Right lobe of liver (tissue), 6 donors: ENCODE measurements around the gene COX7B. TPM values are rescaled to one million over a fixed set of nuclear protein-coding genes. Genes with fewer than 3 reads are reported as not detected.
"Not testable (repeated sequence)": the region's sequence is repeated elsewhere in the genome, so short reads cannot be mapped to it uniquely, and the experiment has no call there.

Source experiments
- ATAC-seq, 4 donors: fragments of 200-7000 bp; cut with Tn5 transposase; one replicate each; pipeline ENCODE4 v1.9.1; 2020; ENCODE audit warnings: mild to moderate bottlenecking in 4 of 4, moderate library complexity in 4 of 4
- DNase-seq, 3 donors: peaks; one replicate each; pipeline ENCODE4 v3.0.0-alpha.2; 2020
- H3K27ac ChIP-seq, 3 donors: fragments of 200-600 bp; one replicate each; pipeline ENCODE4 v1.8.0; 2022
- H3K27me3 ChIP-seq, 2 donors: fragments of 200-600 bp; one replicate each; pipeline ENCODE4 v1.8.0; 2022
- H3K36me3 ChIP-seq, 4 donors: fragments of 200-600 bp; sonication (generic) in 1 of 4; one replicate each; pipeline versions ENCODE4 v1.5.1 to v1.8.0; 2017 to 2022; ENCODE audit warnings: control low read depth in 1 of 4
- H3K4me1 ChIP-seq, 4 donors: fragments of 200-600 bp; sonication (generic) in 1 of 4; one replicate each; pipeline versions ENCODE4 v1.5.1 to v1.8.0; 2017 to 2022; ENCODE audit warnings: control low read depth in 1 of 4
- H3K4me3 ChIP-seq, 3 donors: fragments of 200-600 bp; one replicate each; pipeline ENCODE4 v1.8.0; 2022
- H3K9me3 ChIP-seq, 4 donors: fragments of 200-600 bp; sonication (generic) in 1 of 4; one replicate each; pipeline versions ENCODE4 v1.5.1 to v1.8.0; 2017 to 2022; ENCODE audit warnings: control low read depth in 1 of 4
- CTCF ChIP-seq, 4 donors: fragments of 200-600 bp in 3 of 4; fragments of 450-650 bp in 1 of 4; IDR thresholded peaks; one replicate each; pipeline versions ENCODE4 v1.5.1 to v1.8.0; 2016 to 2022; ENCODE audit warnings: antibody characterized with exemption in 4 of 4, mild to moderate bottlenecking in 2 of 4
- POLR2A ChIP-seq: fragments of 450-650 bp; IDR thresholded peaks from one replicate; pipeline ENCODE4 v1.6.1; 2017; ENCODE audit warnings: antibody characterized with exemption, mild to moderate bottlenecking
- WGBS: methylation state at CpG from one replicate; pipeline ENCODE4 v1.1.6; 2018; ENCODE audit warnings: low coverage, low lambda C conversion rate; ENCODE audit not compliant: insufficient coverage; ENCODE audit errors: missing lambda C conversion rate; 5-methylcytosine and 5-hydroxymethylcytosine counted together
- intact Hi-C, 2 donors: fragments of 100-400 bp; cut with DNase I; formaldehyde crosslinking; loops; one replicate each; pipeline versions ENCODE4 v1.11.2 to v1.14.1; 2022
- long read RNA-seq: library from polyadenylated mRNA; unstranded; transcript quantifications from one replicate; pipeline ENCODE4 v2.0.0, GENCODE V29; 2019
- total RNA-seq, 6 experiments: library from RNA; depleted of rRNA in 2 of 6; stranded (reverse); fragments of >200 nt in 2 of 6; fragmentation: NEBNext Ultra II Directional in 3 of 6; extraction: Animal tissue kit (Norgen Biotek cat#: 25700) in 3 of 6; gene quantifications; one replicate each; pipeline versions ENCODE4 v1.1.0 to v1.2.4, GENCODE V29; 2016 to 2023
- donor health status: DM: no; HTN: yes; CAD: no.
- donor health status: DM: no; HTN: no; CAD: no.
- donor health status: DM: no; HTN: no; CAD: no.
- donor health status: DM: no; HTN: yes; CAD: no.
- donor health status: DM: no; HTN: yes; CAD: no.

Gene COX7B, protein sequence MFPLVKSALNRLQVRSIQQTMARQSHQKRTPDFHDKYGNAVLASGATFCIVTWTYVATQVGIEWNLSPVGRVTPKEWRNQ
- 100 to 1,000 TPM; 144 to 906 (median 181) TPM for total RNA-seq
- long read RNA-seq, transcript COX7B-203 (3 exons, 2,471 nt) = major isoform, 88 of 93 reads
- long read RNA-seq, partial matches to known transcripts = 0 of 93 reads
- long read RNA-seq, other reads (novel, unspliced or antisense) = 3 of 93 reads

GRCh38 chrX:77899081-77899828 lies at the start of gene COX7B:
Gene COX7B, plus strand, starts transcription at chrX:77899468. Its CDS starts 86 bp downstream, at chrX:77899554.
- Histone ChIP-seq H3K9me3 (no peaks in the 10 kb centered on the region), H3K27ac (peak within 1 kb of the TSS; percentile 71 to 80 (median 78)), H3K4me1 (no peaks in the 10 kb centered on the region), H3K27me3 (no peaks in the 10 kb centered on the region), H3K36me3 (peaks cover 0 to 9% (median 0%) of the 10 kb centered on the region in 4 donors), H3K4me3 (peak within 1 kb of the TSS; percentile 38 to 66 (median 65))
- ATAC-seq (peak; percentile 76 to 81 (median 80)), DNase-seq (peak in 1 of 3 donors; percentile 63)
- TF ChIP-seq POLR2A (peak; percentile 84), CTCF (IDR thresholded peaks at IDR 0.05) (peak in 3 of 4 donors; percentile 24 to 39 (median 37))
- WGBS = 23% methylated on average over 28 of the region's 28 CpGs
- intact Hi-C loops = no loop called here

DNA sequence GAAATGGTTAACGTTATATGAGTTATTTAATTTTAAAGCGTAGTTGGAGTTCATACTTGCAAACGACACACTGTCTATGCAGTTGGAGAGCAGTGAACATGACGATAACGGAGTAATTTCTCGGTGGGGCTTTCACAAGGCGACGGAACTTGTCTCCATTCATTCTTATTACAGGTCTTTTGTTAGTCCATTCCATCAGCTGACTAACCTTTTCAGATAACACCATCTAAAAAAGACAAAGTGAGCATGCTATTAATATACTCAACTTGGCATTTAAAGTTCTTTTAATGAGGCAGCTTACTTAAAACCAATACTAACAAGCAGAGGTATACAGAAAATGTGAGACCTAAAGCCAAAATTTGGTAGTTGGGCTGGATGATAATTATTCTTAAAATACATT lies 23.9 kb upstream of the COX7B start:
- no peaks in the 10 kb centered on the region for H3K4me1 ChIP-seq
- 87% methylated on average over 8 of the region's 8 CpGs for WGBS
- no peak for DNase-seq

DNA sequence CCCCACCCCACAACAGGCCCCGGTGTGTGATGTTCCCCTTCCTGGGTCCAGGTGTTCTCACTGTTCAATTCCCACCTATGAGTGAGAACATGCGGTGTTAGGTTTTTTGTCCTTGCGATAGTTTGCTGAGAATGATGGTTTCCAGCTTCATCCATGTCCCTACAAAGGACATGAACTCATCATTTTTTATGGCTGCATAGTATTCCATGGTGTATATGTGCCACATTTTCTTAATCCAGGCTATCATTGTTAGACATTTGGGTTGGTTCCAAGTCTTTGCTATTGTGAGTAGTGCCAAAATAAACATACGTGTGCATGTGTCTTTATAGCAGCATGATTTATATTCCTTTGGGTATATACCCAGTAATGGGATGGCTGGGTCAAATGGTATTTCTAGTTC lies 17.9 kb upstream of the COX7B start:
- H3K27me3 ChIP-seq, H3K36me3 ChIP-seq, ATAC-seq, H3K4me1 ChIP-seq, DNase-seq, H3K27ac ChIP-seq, intact Hi-C loops, H3K4me3 ChIP-seq, H3K9me3 ChIP-seq: not testable (repeated sequence)
- WGBS = 88% methylated on average over 4 of the region's 4 CpGs

More for the DNA sequence above, 23.9 kb upstream of the COX7B start:
- TF ChIP-seq POLR2A (no peak), CTCF (IDR thresholded peaks at IDR 0.05) (no peak)
- Histone ChIP-seq H3K9me3 (no peaks in the 10 kb centered on the region), H3K27ac (no peak overlapping the region), H3K36me3 (peaks cover 0 to 10% (median 2%) of the 10 kb centered on the region in 4 donors), H3K4me3 (no peak overlapping the region), H3K27me3 (no peaks in the 10 kb centered on the region)
- no peak for ATAC-seq
- intact Hi-C loops = no loop called here

DNA sequence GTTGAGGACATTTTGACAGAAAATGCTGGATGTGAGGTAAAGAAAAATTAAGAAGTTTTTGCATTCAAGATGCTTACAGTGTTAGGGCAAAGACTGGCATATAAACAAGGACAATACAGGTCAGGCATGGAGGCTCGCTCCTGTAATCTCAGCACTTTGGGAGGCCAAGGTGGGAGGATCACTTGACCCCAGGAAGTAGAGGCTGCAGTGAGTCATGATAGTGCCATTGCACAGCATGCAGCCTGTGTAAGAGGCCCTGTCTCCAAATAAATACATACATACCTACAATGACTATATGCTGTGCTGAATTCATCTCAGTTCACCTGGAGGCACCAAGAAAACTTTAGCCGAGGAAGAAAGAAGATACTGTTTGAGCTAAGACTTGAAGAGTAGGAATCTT lies 6.4 kb upstream of the COX7B start:
- Histone ChIP-seq H3K4me3 (no peak overlapping the region), H3K27ac (no peak overlapping the region), H3K4me1 (peaks cover 0 to 8% (median 2%) of the 10 kb centered on the region in 4 donors), H3K9me3 (no peaks in the 10 kb centered on the region), H3K27me3 (no peaks in the 10 kb centered on the region), H3K36me3 (no peaks in the 10 kb centered on the region)
- DNase-seq (no peak), ATAC-seq (no peak)
- TF ChIP-seq CTCF (IDR thresholded peaks at IDR 0.05) (no peak), POLR2A (no peak)
- intact Hi-C loops = no loop called here
- 67% methylated on average over 1 of the region's 2 CpGs for WGBS

GRCh38 chrX:77893713-77894112 lies 5.6 kb upstream of the COX7B start:
- Histone ChIP-seq H3K4me3 (peak overlapping the region in 2 of 3 donors; percentile 57 to 67), H3K9me3 (no peaks in the 10 kb centered on the region), H3K4me1 (peaks cover 0 to 8% (median 2%) of the 10 kb centered on the region in 4 donors), H3K36me3 (no peaks in the 10 kb centered on the region), H3K27ac (no peak overlapping the region), H3K27me3 (no peaks in the 10 kb centered on the region)
- TF ChIP-seq POLR2A (no peak), CTCF (IDR thresholded peaks at IDR 0.05) (no peak)
- DNase-seq (no peak), ATAC-seq (no peak)
- intact Hi-C loops = no loop called here
- 50% methylated on average over 7 of the region's 10 CpGs for WGBS
